Muscle layer of colon (tissue), 2 donors: ENCODE results near the gene ZNF350.
"Not testable (repeated sequence)": the region's sequence is repeated elsewhere in the genome, so short reads cannot be mapped to it uniquely, and the experiment has no call there.

Experiments
- H3K27ac ChIP-seq: one replicate; pipeline ENCODE4 v1.7.0; 2013; ENCODE audit warnings: low read depth, mild to moderate bottlenecking, low read length, moderate library complexity
- H3K27me3 ChIP-seq, 2 donors: one replicate each; pipeline ENCODE4 v1.7.0; 2013; ENCODE audit warnings: low read length in 2 of 2, mild to moderate bottlenecking in 2 of 2; ENCODE audit not compliant: insufficient read depth in 2 of 2, control insufficient read depth in 1 of 2
- H3K36me3 ChIP-seq: one replicate; pipeline ENCODE4 v1.7.0; 2013; ENCODE audit warnings: mild to moderate bottlenecking, low read length; ENCODE audit not compliant: insufficient read depth
- H3K4me1 ChIP-seq: one replicate; pipeline ENCODE4 v1.7.0; 2013; ENCODE audit warnings: mild to moderate bottlenecking, low read length; ENCODE audit not compliant: insufficient read depth
- H3K4me3 ChIP-seq, 2 donors: one replicate each; pipeline ENCODE4 v1.7.0; 2013; ENCODE audit warnings: low read length in 2 of 2, low read depth in 1 of 2, mild to moderate bottlenecking in 1 of 2, moderate library complexity in 1 of 2
- H3K9ac ChIP-seq: one replicate; pipeline ENCODE4 v1.7.0; 2013; ENCODE audit warnings: low read length
- H3K9me3 ChIP-seq: one replicate; pipeline ENCODE4 v1.7.0; 2013; ENCODE audit warnings: mild to moderate bottlenecking, low read length
- donor health status: abdominal sarcoma.
- donor health status: Adenocarcinoma of cecum.

ZNF350 gene

GRCh38 chr19:52007451-52007805, 20.8 kb upstream of the ZNF350 start:
- H3K9ac ChIP-seq, result peak overlapping the region; percentile 46
- H3K36me3 ChIP-seq, result peaks cover 4% of the 10 kb centered on the region
- no peaks in the 10 kb centered on the region for H3K27me3 ChIP-seq
- H3K4me1 ChIP-seq, result peaks cover 4% of the 10 kb centered on the region
- peak overlapping the region; percentile 48 to 69 for H3K4me3 ChIP-seq
- peak overlapping the region; percentile 29 for H3K27ac ChIP-seq
- no peaks in the 10 kb centered on the region for H3K9me3 ChIP-seq

- Histone ChIP-seq H3K4me3 (peak overlapping the region in 1 of 2 donors; percentile 53), H3K9me3 (peaks cover 67% of the 10 kb centered on the region), H3K36me3 (peaks cover 58% of the 10 kb centered on the region)
These were observed 7.5 kb upstream of the ZNF350 start for GRCh38 chr19:51994048-51994644.

GRCh38 chr19:51993422-51993821, 6.8 kb upstream of the ZNF350 start:
- Histone ChIP-seq H3K4me3 (peak overlapping the region in 1 of 2 donors; percentile 53), H3K36me3 (peaks cover 52% of the 10 kb centered on the region)

More at GRCh38 chr19:51994048-51994644, 7.5 kb upstream of the ZNF350 start:
- Histone ChIP-seq H3K4me1 (no peaks in the 10 kb centered on the region), H3K27me3 (no peaks in the 10 kb centered on the region), H3K9ac (no peak overlapping the region), H3K27ac (no peak overlapping the region)

GRCh38 chr19:51983361-51983760, 3.3 kb downstream of the ZNF350 start:
- Histone ChIP-seq H3K36me3 (peaks cover 4% of the 10 kb centered on the region), H3K9ac (no peak overlapping the region), H3K27me3 (no peaks in the 10 kb centered on the region), H3K4me1 (no peaks in the 10 kb centered on the region), H3K27ac (no peak overlapping the region), H3K4me3 (no peak overlapping the region), H3K9me3 (peaks cover 10% of the 10 kb centered on the region)

More at GRCh38 chr19:51993422-51993821, 6.8 kb upstream of the ZNF350 start:
- no peak overlapping the region for H3K9ac ChIP-seq
- no peak overlapping the region for H3K27ac ChIP-seq
- H3K27me3 ChIP-seq, result no peaks in the 10 kb centered on the region
- peaks cover 68% of the 10 kb centered on the region for H3K9me3 ChIP-seq
- H3K4me1 ChIP-seq, result no peaks in the 10 kb centered on the region

- not testable (repeated sequence) for H3K27me3 ChIP-seq, H3K4me1 ChIP-seq, H3K27ac ChIP-seq, H3K36me3 ChIP-seq, H3K4me3 ChIP-seq, H3K9ac ChIP-seq
- peaks cover 19% of the 10 kb centered on the region for H3K9me3 ChIP-seq
These were observed 5.7 kb downstream of the ZNF350 start for GRCh38 chr19:51980926-51981325.

GRCh38 chr19:51980116-51980736, 6.4 kb downstream of the ZNF350 start:
- Histone ChIP-seq H3K27ac (no peak overlapping the region), H3K9me3 (peaks cover 19% of the 10 kb centered on the region), H3K27me3 (no peaks in the 10 kb centered on the region), H3K36me3 (peaks cover 4% of the 10 kb centered on the region), H3K9ac (no peak overlapping the region), H3K4me1 (no peaks in the 10 kb centered on the region), H3K4me3 (no peak overlapping the region)

GRCh38 chr19:51978882-51979281, 7.8 kb downstream of the ZNF350 start:
- peaks cover 28% of the 10 kb centered on the region for H3K9me3 ChIP-seq
- H3K36me3 ChIP-seq, result peaks cover 12% of the 10 kb centered on the region

GRCh38 chr19:51977346-51977745, 9.3 kb downstream of the ZNF350 start:
- Histone ChIP-seq H3K36me3 (peaks cover 24% of the 10 kb centered on the region), H3K4me3 (no peak overlapping the region), H3K27me3 (no peaks in the 10 kb centered on the region), H3K9ac (no peak overlapping the region), H3K9me3 (peaks cover 37% of the 10 kb centered on the region), H3K27ac (no peak overlapping the region), H3K4me1 (no peaks in the 10 kb centered on the region)

More at GRCh38 chr19:51978882-51979281, 7.8 kb downstream of the ZNF350 start:
- Histone ChIP-seq H3K4me3 (no peak overlapping the region), H3K27me3 (no peaks in the 10 kb centered on the region), H3K4me1 (no peaks in the 10 kb centered on the region), H3K9ac (no peak overlapping the region), H3K27ac (no peak overlapping the region)

GRCh38 chr19:51976852-51977251, 9.8 kb downstream of the ZNF350 start:
- Histone ChIP-seq H3K9ac (no peak overlapping the region), H3K4me3 (no peak overlapping the region), H3K27me3 (no peaks in the 10 kb centered on the region), H3K27ac (no peak overlapping the region), H3K9me3 (peaks cover 41% of the 10 kb centered on the region), H3K4me1 (no peaks in the 10 kb centered on the region), H3K36me3 (peaks cover 29% of the 10 kb centered on the region)

GRCh38 chr19:51975787-51976186, 10.9 kb downstream of the ZNF350 start:
- H3K27ac ChIP-seq, H3K4me1 ChIP-seq, H3K4me3 ChIP-seq, H3K9ac ChIP-seq, H3K27me3 ChIP-seq: not testable (repeated sequence)
- peaks cover 40% of the 10 kb centered on the region for H3K36me3 ChIP-seq
- H3K9me3 ChIP-seq, result peaks cover 52% of the 10 kb centered on the region

- Histone ChIP-seq H3K27me3 (no peaks in the 10 kb centered on the region), H3K4me1 (no peaks in the 10 kb centered on the region), H3K27ac (no peak overlapping the region), H3K9me3 (peaks cover 69% of the 10 kb centered on the region), H3K9ac (no peak overlapping the region), H3K36me3 (peaks cover 69% of the 10 kb centered on the region), H3K4me3 (peak overlapping the region in 1 of 2 donors; percentile 25)
These were observed 15.0 kb downstream of the ZNF350 start for GRCh38 chr19:51971624-51972023.

GRCh38 chr19:51970718-51971117, 15.9 kb downstream of the ZNF350 start:
- peak overlapping the region in 1 of 2 donors; percentile 25 for H3K4me3 ChIP-seq
- no peak overlapping the region for H3K9ac ChIP-seq
- no peaks in the 10 kb centered on the region for H3K27me3 ChIP-seq
- no peak overlapping the region for H3K27ac ChIP-seq
- H3K9me3 ChIP-seq, result peaks cover 73% of the 10 kb centered on the region
- peaks cover 78% of the 10 kb centered on the region for H3K36me3 ChIP-seq
- H3K4me1 ChIP-seq, result no peaks in the 10 kb centered on the region
